HG03439 (cell line): ENCODE measurements around the gene HCAR3.
"Not testable (repeated sequence)": the region's sequence is repeated elsewhere in the genome, so short reads cannot be mapped to it uniquely, and the experiment has no call there.

Source experiments
- ATAC-seq: cut with Tn5 transposase; IDR thresholded peaks from one replicate; pipeline ENCODE4 v1.9.1; 2021; ENCODE audit warnings: mild to moderate bottlenecking, moderate library complexity; ENCODE audit not compliant: unreplicated experiment

HCAR3 gene

GRCh38 chr12:122724641-122725243 lies 8.1 kb upstream of the HCAR3 start:
- no peak for ATAC-seq

GRCh38 chr12:122722387-122722786 lies 5.8 kb upstream of the HCAR3 start:
- ATAC-seq, result no peak

- no peak for ATAC-seq
Measured at GRCh38 chr12:122721057-122721545, 4.5 kb upstream of the HCAR3 start.

- ATAC-seq, result not testable (repeated sequence)
Measured at GRCh38 chr12:122715211-122715610, 1.4 kb downstream of the HCAR3 start.

DNA sequence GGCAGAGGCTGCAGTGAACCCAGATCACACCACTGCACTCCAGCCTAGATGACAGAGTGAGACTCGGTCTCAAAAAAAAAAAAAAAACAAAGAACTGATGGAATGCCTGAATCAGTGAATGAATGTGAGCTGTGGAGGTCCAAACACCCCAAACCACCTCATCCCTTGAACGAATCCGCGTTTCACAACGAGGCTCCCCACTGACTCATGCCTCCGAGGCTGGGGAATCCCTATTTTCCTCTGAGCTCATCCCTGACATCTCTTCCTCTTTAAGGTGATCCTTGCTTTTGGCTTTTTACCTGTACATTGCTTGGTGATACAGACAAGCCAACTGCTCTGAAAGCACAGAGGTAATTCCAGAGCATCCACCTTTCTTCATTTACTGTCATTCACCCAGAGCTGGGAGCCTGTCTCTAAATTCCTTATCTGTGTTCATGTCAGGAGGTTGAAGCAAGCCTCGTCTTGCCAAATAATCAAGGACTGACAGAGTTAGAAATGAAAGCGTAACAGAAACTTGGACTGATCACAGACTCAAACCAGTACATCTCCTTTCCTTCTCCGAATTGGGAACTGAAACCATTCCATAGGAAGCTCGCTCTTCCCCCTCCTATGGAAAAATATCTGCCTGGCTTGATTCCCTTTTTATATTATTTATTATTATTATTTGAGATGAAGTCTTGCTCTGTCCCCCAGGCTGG lies 3.0 kb downstream of the HCAR3 start:
- ATAC-seq, result not testable (repeated sequence)

DNA sequence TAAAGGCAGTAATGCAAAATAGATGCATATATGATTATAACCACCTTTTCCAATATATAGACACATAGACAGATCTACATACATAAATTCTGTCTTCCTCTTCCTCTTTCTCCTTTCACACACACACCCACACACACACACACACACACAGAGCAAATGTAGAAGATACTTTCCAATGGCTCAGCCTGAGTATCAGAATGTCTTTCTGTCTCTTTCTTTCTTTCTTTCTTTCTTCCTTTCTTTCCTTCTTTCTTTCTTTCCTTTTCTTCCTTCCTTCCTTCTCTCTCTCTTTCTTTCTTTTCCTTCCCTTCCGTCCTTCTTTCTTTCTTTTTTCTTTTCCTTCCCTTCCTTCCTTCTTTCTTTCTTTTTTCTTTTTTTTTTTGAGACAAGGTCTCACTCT lies 5.3 kb downstream of the HCAR3 start:
- not testable (repeated sequence) for ATAC-seq

DNA sequence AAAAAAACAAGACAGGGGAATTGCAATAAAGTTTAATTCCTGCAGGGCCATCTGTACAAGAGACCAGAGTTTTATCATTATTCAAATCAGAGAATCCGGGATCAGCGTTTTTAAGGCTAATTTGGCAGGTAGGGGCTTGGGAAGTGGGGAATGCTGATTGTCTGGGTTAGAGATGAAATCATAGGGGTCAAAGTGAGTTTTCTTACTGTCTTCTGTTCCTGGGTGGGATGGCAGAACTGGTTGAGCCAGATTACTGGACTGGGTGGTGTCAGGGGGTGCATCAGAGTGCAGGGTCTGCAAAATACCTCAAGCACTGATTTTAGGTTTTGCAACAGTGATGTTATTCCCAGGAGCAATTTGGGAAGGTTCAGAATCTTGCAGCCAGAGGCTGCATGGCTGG lies 6.3 kb downstream of the HCAR3 start:
- ATAC-seq, result not testable (repeated sequence)

GRCh38 chr12:122709287-122709686 lies 7.3 kb downstream of the HCAR3 start:
- not testable (repeated sequence) for ATAC-seq

GRCh38 chr12:122703841-122704240 lies 12.8 kb downstream of the HCAR3 start:
- ATAC-seq, result not testable (repeated sequence)

DNA sequence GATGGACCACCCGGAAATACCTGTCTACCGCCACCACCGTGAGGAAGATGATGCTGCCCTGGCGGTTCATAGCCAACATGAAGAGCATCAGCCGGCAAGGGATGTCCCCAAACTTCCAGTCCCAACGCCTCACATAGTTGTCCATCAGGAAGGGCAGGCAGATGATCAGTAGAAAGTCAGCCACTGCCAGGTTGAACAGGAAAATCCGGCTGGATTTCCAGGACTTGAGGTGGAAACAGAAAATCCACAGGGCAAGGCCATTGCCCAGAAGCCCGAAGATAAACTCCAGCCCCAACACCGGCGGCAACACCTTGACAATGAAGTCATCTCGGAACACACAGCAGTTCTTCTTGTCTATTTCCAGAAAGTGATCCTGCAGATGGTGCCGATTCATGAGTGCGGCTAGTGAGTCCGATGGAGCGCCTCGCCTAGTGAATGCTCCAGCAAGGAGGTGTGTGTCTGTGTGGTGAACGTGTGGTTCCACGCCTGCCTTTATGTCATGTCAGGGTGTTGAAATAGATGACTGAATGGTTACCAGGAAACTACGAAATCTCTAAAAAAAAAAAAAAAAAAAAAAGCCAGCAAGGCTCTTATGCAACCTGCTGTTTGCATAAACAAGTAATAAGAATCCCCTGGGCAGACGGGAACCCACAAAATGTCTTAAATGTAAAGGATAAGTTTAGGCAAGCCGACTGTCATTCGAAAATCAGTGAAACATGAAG lies 13.6 kb downstream of the HCAR3 start, which contains the start of gene HCAR2:
Gene HCAR2 (minus strand): TSS at position 468 of the 722 bp plus-strand sequence. CDS start 74 bp downstream, at position 394.
- not testable (repeated sequence) for ATAC-seq

GRCh38 chr12:122701481-122701880 lies 15.1 kb downstream of the HCAR3 start:
- not testable (repeated sequence) for ATAC-seq

- ATAC-seq, result not testable (repeated sequence)
Measured at GRCh38 chr12:122700038-122700710, 16.4 kb downstream of the HCAR3 start.

- ATAC-seq, result not testable (repeated sequence)
Measured at GRCh38 chr12:122696922-122697321, 19.7 kb downstream of the HCAR3 start.

GRCh38 chr12:122691566-122691965 lies 25.0 kb downstream of the HCAR3 start:
- ATAC-seq, result no peak

- no peak for ATAC-seq
Measured at GRCh38 chr12:122688291-122688690, 28.3 kb downstream of the HCAR3 start.

DNA sequence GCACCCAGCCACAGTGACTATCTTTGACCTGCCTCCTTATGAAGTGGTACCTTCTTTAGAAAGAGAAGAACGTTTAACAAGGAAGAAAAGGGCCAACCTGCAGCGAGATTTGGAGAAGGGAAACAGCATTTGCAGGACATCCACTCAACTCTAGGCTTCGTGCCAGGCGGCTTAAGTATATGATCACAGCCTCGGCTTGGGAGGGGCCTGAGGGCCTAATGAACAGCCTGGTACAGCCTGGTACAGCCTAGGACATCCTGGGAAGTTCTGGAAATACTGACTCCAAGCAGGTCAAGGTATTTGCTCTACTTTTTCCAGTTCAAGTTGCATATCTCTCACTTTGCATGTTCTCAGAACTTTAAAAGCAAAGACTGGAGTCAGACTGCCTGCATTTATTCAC lies 29.5 kb downstream of the HCAR3 start:
- ATAC-seq, result no peak

DNA sequence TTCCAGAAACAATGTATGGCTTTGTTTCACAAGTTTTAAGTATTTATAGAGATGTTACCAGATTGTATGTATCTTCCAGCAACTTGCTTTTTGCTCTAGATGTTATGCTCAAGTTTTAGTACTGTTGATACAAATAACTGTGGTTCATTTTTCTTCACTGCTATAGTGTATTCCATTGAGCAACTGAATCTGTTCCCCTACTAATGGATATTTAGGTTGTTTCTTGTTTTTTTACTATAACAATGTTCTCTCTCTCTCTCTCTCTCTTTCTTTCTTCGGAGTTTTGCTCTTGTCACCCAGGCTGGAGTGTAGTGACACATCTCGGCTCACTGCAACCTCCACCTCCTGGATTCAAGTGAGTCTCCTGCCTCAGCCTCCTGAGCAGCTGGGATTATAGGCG lies 30.1 kb downstream of the HCAR3 start:
- no peak for ATAC-seq

DNA sequence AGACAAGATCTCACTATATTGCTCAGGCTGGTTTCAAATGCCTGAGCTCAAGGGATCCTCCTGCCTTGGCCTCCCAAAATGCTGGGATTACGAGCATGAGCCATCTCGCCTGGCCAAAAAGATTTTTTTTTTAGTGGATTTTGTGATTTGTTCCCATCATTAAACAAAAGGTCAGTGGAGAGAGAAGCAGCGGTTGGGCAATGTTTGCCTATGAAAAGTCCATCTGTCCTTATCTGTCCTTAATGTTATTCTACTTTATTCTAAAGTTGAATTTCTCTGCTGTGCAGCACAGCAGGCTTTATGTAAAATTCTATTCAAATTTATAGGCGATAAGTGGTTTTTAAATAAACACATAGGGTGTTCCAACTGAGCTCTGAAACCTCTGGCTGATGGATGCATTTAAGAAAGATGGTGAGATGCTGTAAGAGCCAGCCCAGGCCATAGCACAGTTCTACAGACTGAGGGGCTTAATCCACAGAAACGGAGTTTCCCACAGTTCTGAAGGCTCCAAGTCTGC lies 32.3 kb downstream of the HCAR3 start:
- no peak for ATAC-seq

GRCh38 chr12:122681814-122682213 lies 34.8 kb downstream of the HCAR3 start:
- no peak for ATAC-seq

DNA sequence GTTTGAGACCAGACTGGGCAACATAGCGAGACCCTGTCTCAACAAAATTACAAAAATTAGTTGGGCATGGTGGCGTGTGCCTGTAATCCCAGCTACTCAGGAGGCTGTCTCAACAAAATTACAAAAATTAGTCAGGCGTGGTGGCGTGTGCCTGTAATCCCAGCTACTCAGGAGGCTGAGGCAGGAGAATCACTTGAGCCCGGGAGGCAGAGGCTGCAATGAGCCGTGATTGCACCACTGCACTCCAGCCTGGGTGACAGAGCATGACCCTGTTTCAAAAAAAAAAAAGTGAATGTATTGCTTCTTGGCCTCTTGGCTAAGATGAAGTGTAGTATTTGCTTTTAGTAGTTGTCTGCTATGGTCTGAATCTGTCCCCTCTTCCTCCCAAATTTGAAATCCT lies 35.6 kb downstream of the HCAR3 start:
- ATAC-seq, result not testable (repeated sequence)

- not testable (repeated sequence) for ATAC-seq
Measured at GRCh38 chr12:122676781-122677180, 39.8 kb downstream of the HCAR3 start.
